HG02943 (cell line): ENCODE measurements around the gene GRWD1.

ENCODE experiments used
- ATAC-seq: cut with Tn5 transposase; IDR thresholded peaks from one replicate; pipeline ENCODE4 v1.9.1; 2021; ENCODE audit warnings: mild to moderate bottlenecking, low read depth, moderate library complexity; ENCODE audit not compliant: unreplicated experiment

GRWD1 gene

GRCh38 chr19:48455171-48455907 is 9.6 kb downstream of the GRWD1 start, which contains the start of gene KCNJ14:
Gene KCNJ14, plus strand, starts transcription at chr19:48455574. Its CDS starts 6,151 bp downstream, at chr19:48461725.
- ATAC-seq, result no peak

DNA sequence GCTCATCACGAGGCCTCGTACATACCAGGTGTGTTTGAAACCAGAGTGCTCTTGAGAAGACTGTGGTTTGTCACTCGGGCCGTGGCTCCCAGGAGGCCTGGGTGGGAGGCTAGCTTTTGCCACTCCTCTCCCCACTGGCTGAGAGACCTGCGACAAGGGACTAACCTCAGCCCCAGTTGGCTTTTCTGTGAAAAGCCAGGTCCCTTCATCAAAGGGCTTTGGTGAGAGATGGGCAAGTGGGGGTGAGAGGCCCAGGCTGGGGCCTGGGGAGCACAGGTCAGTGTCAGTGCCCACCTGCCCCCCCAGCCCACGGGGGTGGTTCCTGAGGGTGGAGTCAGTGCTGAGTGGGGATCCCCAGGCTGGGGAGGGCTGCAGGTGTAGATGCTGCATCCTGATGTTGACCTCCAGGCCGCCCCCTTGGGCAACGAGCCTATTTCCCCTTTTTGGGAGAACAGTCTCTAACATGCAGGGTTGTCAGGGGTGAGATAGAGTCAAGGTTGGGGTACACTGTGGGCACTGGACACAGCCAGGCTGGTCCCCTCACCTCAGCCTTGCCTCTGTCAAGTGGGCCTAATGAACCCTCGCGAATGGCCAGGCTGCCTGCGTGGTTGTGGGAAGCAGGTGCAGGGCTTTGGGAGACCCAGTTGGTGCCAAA is 10.3 kb downstream of the GRWD1 start:
- ATAC-seq, result no peak

- ATAC-seq, result no peak
These were observed 11.1 kb downstream of the GRWD1 start for GRCh38 chr19:48456864-48457263.

GRCh38 chr19:48458016-48458415 is 12.2 kb downstream of the GRWD1 start:
- no peak for ATAC-seq

DNA sequence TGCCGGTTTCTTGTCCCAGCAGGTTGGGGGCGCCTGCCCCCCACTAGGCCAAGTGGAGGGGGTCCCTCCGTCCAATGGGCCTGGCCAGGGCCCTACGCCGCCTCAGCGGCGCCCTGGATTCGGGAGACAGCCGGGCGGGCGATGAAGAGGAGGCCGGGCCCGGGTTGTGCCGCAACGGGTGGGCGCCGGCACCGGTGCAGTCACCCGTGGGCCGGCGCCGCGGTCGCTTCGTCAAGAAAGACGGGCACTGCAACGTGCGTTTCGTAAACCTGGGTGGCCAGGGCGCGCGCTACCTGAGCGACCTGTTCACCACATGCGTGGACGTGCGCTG is 15.8 kb downstream of the GRWD1 start:
- ATAC-seq, result no peak

DNA sequence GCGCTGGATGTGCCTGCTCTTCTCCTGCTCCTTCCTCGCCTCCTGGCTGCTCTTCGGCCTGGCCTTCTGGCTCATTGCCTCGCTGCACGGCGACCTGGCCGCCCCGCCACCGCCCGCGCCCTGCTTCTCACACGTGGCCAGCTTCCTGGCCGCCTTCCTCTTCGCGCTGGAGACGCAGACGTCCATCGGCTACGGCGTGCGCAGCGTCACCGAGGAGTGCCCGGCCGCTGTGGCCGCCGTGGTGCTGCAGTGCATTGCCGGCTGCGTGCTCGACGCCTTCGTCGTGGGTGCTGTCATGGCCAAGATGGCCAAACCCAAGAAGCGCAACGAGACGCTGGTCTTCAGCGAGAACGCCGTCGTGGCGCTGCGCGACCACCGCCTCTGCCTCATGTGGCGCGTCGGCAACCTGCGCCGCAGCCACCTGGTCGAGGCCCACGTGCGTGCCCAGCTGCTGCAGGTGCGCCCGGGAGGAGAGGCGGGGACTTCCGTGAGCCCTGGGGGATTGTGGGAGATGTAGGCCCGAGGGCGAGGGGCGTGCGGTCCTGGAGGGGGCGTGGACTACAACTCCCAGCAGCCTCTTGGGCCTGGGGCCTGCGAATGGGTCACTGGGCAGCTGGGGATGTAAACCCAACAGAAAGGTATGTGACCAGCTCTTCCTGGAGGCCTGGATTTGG is 16.3 kb downstream of the GRWD1 start:
- ATAC-seq, result no peak

- ATAC-seq, result no peak
These were observed 19.4 kb downstream of the GRWD1 start for GRCh38 chr19:48465215-48465614.

DNA sequence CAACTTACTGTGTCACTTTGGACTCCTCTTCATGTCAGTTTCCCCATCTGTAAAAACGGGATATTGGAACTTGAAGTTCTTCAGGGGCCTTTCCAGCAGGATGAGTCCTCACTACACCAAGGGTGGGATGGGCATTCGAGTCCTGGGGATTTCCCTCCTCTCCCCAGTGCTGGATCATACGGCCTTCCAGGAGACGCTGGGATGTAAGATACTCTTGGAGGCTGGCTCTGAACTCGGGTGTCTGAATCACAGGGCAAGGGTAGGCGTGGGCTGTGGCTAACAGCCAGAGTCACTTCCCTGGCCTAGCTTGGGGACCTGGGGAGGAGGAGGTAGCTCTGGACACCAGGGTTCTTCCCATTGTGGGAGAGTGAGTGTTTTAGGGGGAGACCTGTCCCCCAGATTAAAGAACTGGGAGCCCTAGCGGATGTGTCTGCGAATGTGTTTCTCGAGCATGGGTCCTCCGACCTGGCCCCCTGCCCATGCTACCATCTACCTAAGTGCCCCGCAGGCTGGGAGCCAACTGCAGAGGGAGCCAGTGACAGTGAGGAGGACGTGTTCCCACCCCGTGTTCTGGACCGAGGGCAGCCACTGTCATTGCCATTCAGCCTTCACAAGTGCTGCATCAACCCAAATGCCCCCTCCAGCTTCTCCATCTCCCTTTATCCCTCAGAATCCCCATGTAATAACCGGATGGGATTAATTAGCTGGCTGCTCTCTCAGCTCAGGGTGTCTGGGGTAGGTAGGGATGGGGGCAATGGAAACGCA is 21.0 kb downstream of the GRWD1 start:
- ATAC-seq, result no peak

DNA sequence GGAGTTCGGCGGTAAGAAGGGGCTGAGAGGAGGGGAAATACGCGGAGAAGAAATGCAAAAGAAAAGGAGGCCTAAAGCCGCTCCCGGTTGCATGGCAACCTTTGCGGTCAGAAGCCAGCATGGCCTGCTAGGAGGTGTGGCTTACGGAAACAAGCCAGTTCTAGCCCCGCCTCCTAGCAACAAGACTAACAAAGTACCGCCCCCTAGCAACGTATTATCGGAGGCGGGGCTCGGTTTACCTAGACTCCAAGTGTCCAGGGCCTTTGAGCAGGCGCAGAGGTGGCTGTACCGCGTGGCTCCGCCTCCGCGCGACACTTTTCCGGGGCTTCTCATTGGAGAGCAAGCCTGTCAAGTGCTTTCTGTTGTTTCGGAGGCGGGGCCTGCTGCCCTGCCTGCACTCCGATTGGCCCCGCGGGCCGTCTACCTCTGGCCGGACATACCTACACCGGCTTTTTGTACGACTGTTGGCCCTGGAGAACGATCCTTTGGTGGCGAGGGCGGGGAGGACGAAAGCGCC is 23.0 kb downstream of the GRWD1 start:
- ATAC-seq, result peak; percentile 93

DNA sequence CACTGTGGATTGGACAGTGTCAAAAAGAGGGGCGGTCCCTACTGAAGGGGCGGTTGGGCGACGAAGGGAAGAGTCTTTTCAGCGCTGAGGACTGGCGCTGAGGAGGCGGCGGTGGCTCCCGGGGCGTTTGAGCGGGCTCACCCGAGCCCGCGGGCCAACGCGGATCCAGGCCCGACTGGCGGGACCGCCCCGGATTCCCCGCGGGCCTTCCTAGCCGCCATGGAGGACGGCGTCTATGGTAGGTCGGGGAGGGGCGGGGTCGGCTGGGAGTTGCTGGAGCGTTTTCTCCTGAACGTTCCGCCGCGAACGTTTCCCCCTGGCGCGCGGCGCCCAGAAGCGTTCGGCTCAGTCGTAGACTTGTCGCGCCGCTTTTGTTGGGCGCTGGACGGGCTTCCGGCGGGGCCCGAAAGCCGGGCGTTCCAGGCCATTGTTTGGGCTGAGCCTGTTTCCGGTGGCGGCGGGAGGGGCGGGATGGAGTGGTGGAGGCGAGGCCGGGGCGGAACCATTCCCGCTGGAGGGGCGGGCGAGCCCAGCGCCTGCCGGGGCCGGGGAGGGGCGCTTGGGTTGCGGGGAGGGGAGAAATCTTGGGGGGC is 23.6 kb downstream of the GRWD1 start, which contains the start of gene CYTH2:
TSS of gene CYTH2 (plus strand) at position 81 of the 593 bp plus-strand sequence. CDS start at position 220, 139 bp downstream.
- peak; percentile 16 for ATAC-seq

DNA sequence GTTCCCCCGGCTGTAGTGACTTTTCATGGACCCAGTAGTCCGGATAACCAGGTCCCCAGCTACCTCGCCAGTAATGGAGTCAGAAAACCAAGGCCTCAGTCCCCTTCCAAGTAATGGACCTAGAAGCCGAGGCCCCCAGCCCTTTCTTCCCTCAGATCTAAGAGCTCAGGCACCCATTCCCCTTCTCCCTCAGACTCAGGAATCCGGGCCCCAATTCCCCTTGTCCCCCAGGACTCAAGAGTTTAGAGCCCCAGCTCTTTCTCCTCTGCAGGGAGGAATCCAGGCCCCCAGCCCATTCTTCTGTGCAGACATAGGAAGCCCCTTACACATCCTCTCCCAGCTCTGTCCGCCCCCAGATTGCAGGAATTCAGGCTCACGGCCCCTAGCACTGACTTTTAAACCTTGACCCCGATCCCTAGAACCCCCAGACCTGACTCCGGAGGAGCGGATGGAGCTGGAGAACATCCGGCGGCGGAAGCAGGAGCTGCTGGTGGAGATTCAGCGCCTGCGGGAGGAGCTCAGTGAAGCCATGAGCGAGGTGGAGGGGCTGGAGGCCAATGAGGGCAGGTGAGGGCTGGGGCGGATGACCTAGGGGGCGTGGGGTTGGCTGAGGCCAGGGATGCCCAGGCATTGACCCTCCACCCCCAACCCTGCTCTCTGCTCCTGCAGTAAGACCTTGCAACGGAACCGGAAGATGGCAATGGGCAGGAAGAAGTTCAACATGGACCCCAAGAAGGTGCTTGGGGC is 24.3 kb downstream of the GRWD1 start:
- ATAC-seq, result no peak

GRCh38 chr19:48470856-48471255 is 25.1 kb downstream of the GRWD1 start:
- no peak for ATAC-seq

DNA sequence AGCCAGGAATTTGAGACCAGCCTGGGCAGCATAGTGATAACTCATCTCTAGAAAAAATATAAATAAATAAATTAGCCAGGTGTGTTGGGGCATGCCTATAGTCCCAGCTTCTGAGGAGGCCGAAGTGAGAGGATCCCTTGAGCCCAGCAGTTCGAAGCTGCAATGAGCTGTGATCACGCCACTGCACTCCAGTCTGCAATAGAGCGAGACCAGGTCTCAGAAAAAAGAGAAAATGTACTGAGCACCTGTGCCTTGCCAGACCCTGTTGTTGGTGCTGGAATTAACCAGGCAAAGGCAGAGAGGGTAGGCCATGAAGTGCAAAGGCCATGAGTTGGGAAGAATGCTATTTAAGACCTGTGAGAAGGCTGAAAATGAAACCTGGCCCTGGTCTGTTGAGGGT is 26.1 kb downstream of the GRWD1 start:
- ATAC-seq, result no peak

DNA sequence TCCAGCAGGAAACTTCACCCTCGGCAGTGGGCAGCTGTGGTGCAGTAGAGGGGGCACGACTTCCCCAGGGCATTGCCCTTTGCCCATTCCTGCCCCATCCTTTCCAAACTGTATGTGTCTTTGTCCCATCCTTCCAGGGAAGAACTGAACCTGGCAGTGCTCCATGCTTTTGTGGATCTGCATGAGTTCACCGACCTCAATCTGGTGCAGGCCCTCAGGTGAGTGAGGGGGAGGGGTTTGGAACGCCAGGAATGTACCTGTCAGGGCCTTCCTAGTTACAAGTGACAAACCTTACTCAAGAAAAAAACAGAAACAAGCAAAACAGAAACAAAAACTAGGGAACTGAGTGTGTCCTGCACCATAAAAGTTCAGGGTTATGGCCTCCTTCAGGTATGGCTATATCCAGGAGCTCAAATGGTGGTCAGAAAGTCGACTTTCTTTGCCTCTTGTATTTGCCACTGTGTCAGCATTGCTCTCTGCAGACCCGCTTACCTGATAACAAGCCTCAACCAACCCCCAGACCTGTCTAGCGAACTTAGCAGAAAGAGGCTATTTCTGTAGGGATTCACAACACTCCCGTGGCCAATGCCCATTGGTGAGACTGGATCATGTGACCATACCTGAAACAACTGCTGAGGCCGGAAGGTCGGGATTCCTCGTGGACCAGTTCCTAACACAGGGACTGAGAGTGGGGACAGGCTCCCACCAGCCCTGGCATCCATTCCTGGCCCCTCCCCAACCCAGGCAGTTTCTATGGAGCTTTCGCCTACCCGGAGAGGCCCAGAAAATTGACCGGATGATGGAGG is 27.6 kb downstream of the GRWD1 start:
- no peak for ATAC-seq

DNA sequence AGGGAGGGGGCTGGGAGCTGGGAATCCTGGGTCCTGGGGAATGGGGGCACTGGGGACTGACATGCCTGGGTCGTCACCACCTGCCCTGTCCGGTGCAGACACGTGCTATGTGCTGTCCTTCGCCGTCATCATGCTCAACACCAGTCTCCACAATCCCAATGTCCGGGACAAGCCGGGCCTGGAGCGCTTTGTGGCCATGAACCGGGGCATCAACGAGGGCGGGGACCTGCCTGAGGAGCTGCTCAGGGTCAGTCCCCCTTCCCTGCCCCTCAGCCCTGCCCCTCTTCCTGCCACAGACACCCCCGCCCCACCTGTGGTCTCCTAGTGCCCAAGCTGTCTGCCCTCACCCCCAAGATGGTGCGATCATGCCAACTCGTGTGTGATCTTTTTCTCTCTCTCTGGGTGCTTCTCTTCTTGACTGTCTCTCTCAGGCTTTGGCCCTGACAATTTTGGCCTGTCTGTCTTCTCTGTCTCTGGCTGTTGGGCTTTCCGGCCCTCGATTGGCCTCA is 28.4 kb downstream of the GRWD1 start:
- no peak for ATAC-seq

DNA sequence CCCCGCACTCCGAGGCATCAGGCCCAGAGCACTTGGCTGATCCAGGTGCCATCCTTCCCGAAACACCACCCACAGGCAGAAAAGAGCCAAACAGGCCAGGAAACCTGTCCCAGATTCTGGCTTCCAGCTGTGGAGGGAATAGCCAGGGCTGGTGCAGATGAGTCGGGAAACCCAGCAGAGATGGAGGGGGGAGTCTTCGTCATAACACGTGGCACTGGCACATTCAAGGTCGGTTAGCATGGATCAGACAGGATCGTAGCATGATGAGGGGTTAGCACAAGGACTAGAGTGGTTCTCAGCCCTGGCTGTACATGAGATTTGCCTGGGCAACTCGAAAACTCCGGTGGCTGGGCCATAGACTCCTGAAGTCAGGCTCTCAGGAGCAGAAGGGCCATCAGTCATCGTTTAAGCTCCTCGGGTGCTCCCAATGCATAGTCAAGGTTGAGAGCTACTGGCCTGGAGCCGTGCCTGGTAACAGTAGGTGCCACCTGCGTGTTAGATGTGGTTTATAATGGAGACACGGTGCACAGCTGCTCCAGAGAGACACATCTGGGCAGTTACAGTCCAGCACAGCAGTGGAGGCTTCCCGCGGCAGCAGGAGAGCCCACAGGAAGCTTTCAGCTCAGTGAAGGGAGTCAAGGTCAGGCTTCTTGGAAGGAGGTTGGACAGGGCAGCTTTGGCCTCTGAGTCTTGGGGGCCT is 29.7 kb downstream of the GRWD1 start:
- no peak for ATAC-seq

DNA sequence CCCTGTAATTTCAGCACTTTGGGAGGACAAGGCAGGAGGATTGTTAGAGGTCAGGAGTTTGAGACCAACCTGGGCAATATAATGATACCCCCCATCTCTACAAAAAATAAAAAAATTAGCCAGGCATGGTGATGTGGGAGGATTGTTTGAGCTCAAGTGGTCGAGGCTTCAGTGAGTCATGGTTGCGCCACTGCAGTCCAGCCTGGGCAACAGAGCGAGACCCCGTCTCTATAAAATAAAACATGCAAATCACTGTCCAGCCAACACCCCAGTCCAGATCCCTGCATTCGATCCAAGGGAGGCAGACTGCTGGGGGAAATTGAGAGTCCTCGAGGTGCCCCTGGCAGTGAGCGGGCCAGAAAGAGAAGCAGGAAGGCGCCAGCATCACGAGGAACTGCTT is 30.4 kb downstream of the GRWD1 start:
- ATAC-seq, result no peak
